Right renal cortex interstitium (tissue), 3 donors: ENCODE results near the gene WHAMM. TPM values are rescaled to one million over a fixed set of nuclear protein-coding genes. Genes with fewer than 3 reads are reported as not detected.
A peak's percentile ranks its signal among the peaks of the same experiment; 100 is the strongest.
"Not testable (repeated sequence)": the region's sequence is repeated elsewhere in the genome, so short reads cannot be mapped to it uniquely, and the experiment has no call there.

ENCODE experiments used
- DNase-seq, 3 donors: peaks; one replicate each; pipeline ENCODE4 v3.0.0-alpha.2; 2013; ENCODE audit warnings: low read depth in 3 of 3, low spot score in 2 of 3
- polyA plus RNA-seq, 3 donors: library from polyadenylated mRNA; unstranded; fragments of 120-200 nt; gene quantifications; one replicate each; pipeline ENCODE4 v1.2.1, GENCODE V29; 2013; ENCODE audit not compliant: insufficient read length in 3 of 3

The WHAMM gene
- polyA plus RNA-seq, 3 donors, result 11.5 to 14.0 (median 12.5) TPM

DNA sequence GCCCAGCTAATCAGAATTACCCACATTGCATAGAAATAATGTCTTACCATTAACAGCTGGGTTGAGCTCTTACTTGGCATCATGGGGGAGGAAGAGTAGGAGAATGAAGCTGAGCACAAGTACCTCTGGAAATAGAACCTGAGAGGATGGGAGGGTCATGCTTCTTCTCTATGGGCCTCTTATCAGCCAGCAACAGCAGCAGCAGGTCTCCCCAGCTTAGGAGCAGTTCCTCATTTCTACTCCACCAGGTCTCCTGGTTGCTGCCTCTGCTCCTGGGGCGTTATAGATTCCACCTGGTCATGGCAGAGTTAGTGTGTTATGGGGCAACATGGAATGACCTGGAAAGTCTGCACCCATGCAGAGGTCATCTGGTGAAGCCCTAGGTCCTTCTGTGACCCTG is 6.9 kb upstream of the WHAMM start:
- no peak for DNase-seq

GRCh38 chr15:82803793-82804574 is 5.4 kb upstream of the WHAMM start:
- DNase-seq, result no peak

- DNase-seq, result no peak
Measured at GRCh38 chr15:82804575-82804949, 4.9 kb upstream of the WHAMM start.

DNA sequence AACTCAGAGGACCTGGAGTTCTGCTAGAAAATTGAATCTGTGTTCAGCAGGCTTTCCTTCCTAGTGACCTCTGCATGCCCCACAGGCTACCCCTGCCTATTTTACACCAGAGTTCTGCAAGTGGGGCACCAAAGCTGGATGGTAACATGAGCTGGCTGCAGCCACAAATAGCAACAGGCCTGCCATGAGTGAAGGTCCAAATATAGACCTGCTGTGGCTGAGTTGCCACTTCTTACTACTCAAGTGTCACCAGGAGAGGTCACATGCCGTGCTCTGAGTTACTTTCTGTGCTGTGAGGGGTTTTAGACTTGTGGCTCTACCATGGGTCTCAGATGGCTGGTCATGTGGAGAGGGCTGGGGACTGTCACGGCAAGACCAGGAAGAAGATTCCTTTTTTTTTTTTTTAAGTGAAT is 3.4 kb upstream of the WHAMM start, which contains the start of gene FSD2:
Gene FSD2 (minus strand): TSS at position 76 of the 413 bp plus-strand sequence. CDS start 18,679 bp downstream, outside the sequence.
- DNase-seq, result peak in 1 of 3 donors; percentile 15

- no peak for DNase-seq
Measured at GRCh38 chr15:82807920-82808633, 1.4 kb upstream of the WHAMM start.

GRCh38 chr15:82808634-82809041 is 790 bp upstream of the WHAMM start:
- DNase-seq, result no peak

DNA sequence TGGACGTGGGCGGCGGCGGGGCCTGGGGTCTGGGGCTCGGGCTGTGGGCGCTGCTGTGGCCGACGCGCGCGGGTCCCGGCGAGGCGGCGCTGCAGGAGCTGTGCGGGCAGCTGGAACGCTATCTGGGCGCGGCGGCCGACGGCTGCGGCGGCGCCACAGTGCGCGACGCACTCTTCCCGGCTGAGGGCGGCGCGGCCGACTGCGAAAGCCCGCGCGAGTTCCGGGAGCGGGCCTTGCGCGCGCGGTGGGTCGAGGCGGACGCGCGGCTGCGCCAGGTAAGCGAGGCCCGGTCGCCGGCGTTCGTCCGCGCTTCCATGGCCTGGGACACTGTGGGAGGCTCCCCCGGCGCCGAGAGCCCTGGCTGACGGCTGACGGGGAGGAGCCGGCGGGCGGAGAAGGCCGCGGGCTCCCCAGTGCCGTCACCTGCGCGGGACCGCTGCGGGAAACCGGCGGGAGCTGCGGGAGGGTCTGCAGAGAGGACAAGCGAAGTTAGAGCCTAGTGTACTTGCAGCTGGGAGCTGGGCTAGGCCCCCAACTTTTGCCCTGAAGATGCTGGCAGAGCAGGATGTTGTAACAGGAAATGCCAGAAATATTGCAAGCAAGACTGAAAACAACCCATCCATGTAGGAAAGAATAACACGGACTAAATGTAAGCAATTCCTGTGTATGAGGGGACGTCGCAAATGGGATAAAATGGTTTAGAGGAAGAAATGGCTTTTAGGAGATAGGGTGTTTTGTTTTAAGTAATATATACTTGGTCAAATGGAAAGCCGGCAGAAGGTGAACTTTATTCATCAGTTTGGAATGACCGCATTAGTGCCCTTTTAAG is 847 bp downstream of the WHAMM start:
- peak in 1 of 3 donors; percentile 19 for DNase-seq

DNA sequence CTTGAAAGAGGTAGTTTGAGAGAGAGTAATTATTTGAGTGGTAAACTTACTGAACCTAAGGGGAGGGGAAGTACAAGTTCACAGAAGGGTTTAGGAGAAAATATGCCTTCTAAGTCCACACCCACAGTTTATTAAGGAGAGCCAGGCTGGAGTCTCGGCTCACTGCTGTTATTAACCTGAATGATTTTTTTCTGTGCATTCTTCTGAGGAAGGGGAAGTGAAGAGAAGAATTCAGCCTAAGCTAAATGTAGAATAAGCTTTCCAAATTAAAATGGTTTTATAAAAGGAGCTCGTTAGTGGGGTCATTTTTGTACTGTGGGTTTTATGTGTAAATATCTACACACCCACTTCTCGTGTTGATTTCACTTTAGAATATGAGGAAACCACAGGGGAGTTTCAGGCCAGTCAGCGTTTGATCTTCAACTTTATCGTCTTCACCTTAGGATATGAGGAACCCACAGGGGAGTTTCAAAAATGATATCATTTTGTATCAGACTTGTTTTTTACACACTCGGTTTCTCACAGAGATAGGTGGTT is 1.5 kb downstream of the WHAMM start:
- DNase-seq, result peak in 1 of 3 donors; percentile 16

DNA sequence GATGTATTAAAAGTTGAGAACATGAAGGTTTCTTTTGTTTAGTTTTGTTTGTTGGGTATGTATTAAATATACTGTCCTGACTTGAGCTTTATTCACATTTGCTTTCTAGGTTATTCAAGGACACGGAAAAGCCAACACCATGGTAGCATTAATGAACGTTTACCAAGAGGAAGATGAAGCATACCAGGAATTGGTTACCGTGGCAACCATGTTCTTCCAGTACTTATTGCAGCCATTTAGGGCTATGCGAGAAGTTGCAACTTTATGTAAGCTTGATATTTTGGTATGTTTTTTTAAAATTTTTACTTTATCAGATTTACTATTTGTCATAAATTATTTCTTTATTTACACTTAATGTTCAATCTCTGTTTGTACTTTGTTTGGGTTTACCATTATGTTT is 3.6 kb downstream of the WHAMM start:
- DNase-seq, result no peak

DNA sequence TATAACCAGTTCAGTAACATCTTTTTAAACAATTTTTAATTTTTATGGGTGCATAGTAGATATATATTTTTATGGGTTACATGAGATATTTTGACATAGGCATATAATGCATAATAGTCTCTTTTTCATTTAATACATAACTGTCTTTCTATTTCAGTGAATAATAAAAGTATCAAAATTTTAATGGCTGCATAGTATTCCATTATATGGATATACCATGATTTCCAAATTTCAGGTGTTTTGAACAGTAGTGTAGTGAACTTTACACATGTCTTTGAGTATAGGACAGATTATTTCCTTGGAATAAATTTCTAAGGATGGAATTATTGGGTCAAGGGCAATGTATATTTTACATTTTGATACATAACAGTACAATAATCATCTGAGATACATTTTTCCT is 10.7 kb downstream of the WHAMM start:
- DNase-seq, result no peak

GRCh38 chr15:82821396-82821795 is 12.0 kb downstream of the WHAMM start:
- DNase-seq, result not testable (repeated sequence)

- DNase-seq, result not testable (repeated sequence)
Measured at GRCh38 chr15:82821851-82822250, 12.4 kb downstream of the WHAMM start.

DNA sequence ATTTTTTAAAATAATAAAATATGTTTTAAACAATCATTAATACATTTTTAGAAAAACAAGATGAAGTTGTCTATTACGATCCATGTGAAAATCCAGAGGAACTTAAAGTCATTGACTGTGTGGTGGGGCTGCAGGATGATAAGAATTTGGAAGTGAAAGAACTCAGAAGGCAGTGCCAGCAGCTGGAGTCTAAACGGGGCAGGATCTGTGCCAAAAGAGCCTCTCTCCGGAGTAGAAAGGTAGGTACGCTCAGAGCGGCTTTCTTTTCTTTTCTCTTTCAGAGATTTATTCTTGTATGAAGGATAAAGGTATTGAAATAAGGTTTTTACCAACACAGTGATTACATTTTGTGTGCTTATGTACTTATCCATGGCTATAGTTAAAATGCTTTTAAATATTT is 13.6 kb downstream of the WHAMM start:
- no peak for DNase-seq

- no peak for DNase-seq
Measured at GRCh38 chr15:82828075-82828474, 18.6 kb downstream of the WHAMM start.

- DNase-seq, result no peak
Measured at GRCh38 chr15:82829234-82829633, 19.8 kb downstream of the WHAMM start.

DNA sequence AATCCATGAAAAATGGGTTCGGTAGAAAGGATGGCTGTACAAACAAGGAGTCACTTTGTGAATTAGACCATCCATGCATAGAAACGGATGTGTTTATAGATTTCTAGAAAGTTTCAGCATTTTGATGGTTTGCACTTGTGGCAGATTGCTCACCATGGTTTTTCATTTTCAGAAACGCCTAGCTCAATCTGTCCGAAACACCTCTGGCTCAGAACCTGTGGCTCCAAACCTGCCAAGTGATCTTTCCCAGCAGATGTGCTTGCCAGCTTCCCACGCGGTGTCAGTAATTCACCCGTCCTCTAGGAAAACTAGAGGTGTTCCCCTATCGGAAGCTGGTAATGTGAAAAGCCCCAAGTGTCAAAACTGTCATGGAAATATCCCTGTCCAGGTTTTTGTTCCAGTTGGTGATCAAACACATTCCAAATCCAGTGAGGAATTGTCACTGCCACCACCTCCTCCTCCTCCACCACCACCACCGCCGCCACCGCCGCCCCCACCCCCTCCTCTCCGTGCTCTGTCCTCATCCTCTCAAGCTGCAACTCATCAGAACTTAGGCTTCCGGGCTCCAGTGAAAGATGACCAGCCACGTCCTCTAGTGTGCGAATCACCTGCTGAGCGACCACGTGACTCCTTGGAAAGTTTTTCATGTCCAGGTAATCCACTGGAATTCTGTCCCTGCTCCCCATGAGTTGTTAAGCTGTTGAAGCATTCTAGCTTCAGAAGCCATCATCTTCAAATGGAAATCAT is 21.2 kb downstream of the WHAMM start:
- no peak for DNase-seq

- DNase-seq, result no peak
Measured at GRCh38 chr15:82831894-82832600, 22.6 kb downstream of the WHAMM start.

- DNase-seq, result no peak
Measured at GRCh38 chr15:82832601-82833361, 23.4 kb downstream of the WHAMM start.

DNA sequence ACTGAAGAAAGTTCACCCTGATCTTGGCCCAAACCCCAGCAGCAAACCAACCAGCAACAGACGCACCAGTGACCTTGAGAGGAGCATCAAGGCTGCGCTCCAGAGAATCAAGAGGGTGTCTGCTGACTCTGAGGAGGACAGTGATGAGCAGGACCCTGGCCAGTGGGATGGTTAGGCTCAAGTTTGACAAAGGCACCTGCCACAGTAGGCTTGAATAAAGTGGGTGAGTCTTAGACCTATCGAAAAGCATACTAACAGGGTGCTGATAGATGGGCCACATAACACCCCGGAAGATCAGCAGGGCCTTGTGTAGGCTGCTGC is 23.9 kb downstream of the WHAMM start:
- DNase-seq, result no peak
